Upper lobe of right lung (tissue), 1 donor: ENCODE data around the gene OIP5. TPM values are rescaled to one million over a fixed set of nuclear protein-coding genes. Genes with fewer than 3 reads are reported as not detected.

ENCODE experiments used
- ATAC-seq: fragments of 200-7000 bp; cut with Tn5 transposase; one replicate; pipeline ENCODE4 v1.9.1; 2020; ENCODE audit warnings: mild to moderate bottlenecking, moderate library complexity
- DNase-seq: peaks from one replicate; pipeline ENCODE4 v3.0.0-alpha.2; 2020
- H3K27ac ChIP-seq: fragments of 200-600 bp; one replicate; pipeline ENCODE4 v1.8.0; 2022
- H3K27me3 ChIP-seq: fragments of 200-600 bp; one replicate; pipeline ENCODE4 v1.8.0; 2022; ENCODE audit warnings: mild to moderate bottlenecking
- H3K36me3 ChIP-seq: fragments of 200-600 bp; one replicate; pipeline ENCODE4 v1.8.0; 2022
- H3K4me1 ChIP-seq: fragments of 200-600 bp; one replicate; pipeline ENCODE4 v1.8.0; 2022
- H3K4me3 ChIP-seq: fragments of 200-600 bp; one replicate; pipeline ENCODE4 v1.8.0; 2022; ENCODE audit warnings: mild to moderate bottlenecking
- H3K9me3 ChIP-seq: fragments of 200-600 bp; one replicate; pipeline ENCODE4 v1.8.0; 2022
- intact Hi-C: fragments of 100-400 bp; cut with DNase I; formaldehyde crosslinking; loops from one replicate; pipeline ENCODE4 v1.11.0; 2022
- total RNA-seq: library from RNA; stranded (reverse); fragmentation: NEBNext Ultra II Directional; extraction: Animal tissue kit (Norgen Biotek cat#: 25700); gene quantifications from one replicate; pipeline ENCODE4 v1.2.1, GENCODE V29; 2021
- TF ChIP-seq, protein P1 (sequence below): fragments of 200-600 bp; IDR thresholded peaks from one replicate; pipeline ENCODE4 v1.8.0; 2022; ENCODE audit warnings: antibody characterized with exemption
- donor health status: DM: no; HTN: yes; CAD: no; lungs with severe emphysema.

The OIP5 gene
- total RNA-seq, 1 donor from 2014 or later, result 0.55 TPM

GRCh38 chr15:41336549-41336948, 4.2 kb upstream of the OIP5 start:
- Histone ChIP-seq H3K27ac (no peak overlapping the region), H3K4me3 (no peak overlapping the region)
- TF ChIP-seq, protein P1, sequence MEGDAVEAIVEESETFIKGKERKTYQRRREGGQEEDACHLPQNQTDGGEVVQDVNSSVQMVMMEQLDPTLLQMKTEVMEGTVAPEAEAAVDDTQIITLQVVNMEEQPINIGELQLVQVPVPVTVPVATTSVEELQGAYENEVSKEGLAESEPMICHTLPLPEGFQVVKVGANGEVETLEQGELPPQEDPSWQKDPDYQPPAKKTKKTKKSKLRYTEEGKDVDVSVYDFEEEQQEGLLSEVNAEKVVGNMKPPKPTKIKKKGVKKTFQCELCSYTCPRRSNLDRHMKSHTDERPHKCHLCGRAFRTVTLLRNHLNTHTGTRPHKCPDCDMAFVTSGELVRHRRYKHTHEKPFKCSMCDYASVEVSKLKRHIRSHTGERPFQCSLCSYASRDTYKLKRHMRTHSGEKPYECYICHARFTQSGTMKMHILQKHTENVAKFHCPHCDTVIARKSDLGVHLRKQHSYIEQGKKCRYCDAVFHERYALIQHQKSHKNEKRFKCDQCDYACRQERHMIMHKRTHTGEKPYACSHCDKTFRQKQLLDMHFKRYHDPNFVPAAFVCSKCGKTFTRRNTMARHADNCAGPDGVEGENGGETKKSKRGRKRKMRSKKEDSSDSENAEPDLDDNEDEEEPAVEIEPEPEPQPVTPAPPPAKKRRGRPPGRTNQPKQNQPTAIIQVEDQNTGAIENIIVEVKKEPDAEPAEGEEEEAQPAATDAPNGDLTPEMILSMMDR, result no peak

GRCh38 chr15:41334293-41335120, 2.1 kb upstream of the OIP5 start:
- no peak for ATAC-seq
- Histone ChIP-seq H3K36me3 (no peaks in the 10 kb centered on the region), H3K27me3 (no peaks in the 10 kb centered on the region), H3K9me3 (no peaks in the 10 kb centered on the region), H3K4me3 (no peak overlapping the region), H3K4me1 (peaks cover 10% of the 10 kb centered on the region), H3K27ac (no peak overlapping the region)
- intact Hi-C loops, result no loop called here
- TF ChIP-seq, protein P1, result no peak
- no peak for DNase-seq

More at GRCh38 chr15:41336549-41336948, 4.2 kb upstream of the OIP5 start:
- Histone ChIP-seq H3K9me3 (no peaks in the 10 kb centered on the region), H3K4me1 (peaks cover 10% of the 10 kb centered on the region), H3K36me3 (no peaks in the 10 kb centered on the region), H3K27me3 (no peaks in the 10 kb centered on the region)
- intact Hi-C loops, result no loop called here
- DNase-seq (no peak), ATAC-seq (no peak)

- ATAC-seq (peak; percentile 5), DNase-seq (no peak)
- H3K27ac ChIP-seq, result peak overlapping the region; percentile 61
- H3K36me3 ChIP-seq, result no peaks in the 10 kb centered on the region
- no peaks in the 10 kb centered on the region for H3K9me3 ChIP-seq
- TF ChIP-seq, protein P1, result no peak
- H3K4me3 ChIP-seq, result peak overlapping the region; percentile 80
- intact Hi-C loops, result no loop called here
- H3K27me3 ChIP-seq, result no peaks in the 10 kb centered on the region
- peaks cover 10% of the 10 kb centered on the region for H3K4me1 ChIP-seq
Measured at GRCh38 chr15:41333026-41333562, 703 bp upstream of the OIP5 start.

DNA sequence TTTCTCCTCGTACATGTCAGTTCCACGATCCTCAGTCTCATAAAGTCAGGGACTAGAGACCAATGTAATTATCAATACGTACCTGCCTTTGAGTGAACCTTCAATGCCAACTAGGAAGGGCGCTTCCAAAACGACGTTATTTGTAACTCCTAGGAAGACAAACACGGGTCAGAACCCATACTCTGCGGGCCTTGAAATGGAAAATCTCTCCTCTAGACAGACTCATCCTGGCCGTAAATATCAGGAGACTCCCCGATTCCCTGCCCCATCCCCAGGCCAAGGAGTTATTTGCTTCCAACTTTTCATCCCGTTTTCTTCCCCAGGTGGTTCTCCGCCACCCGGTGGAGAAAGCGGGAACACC, 578 bp downstream of the OIP5 start:
- DNase-seq, result no peak
- Histone ChIP-seq H3K4me1 (peaks cover 10% of the 10 kb centered on the region), H3K9me3 (no peaks in the 10 kb centered on the region), H3K27ac (peak overlapping the region; percentile 52), H3K36me3 (no peaks in the 10 kb centered on the region), H3K27me3 (no peaks in the 10 kb centered on the region), H3K4me3 (peak overlapping the region; percentile 80)
- no peak for ATAC-seq
- intact Hi-C loops, result no loop called here
- TF ChIP-seq, protein P1, result peak; percentile 71

DNA sequence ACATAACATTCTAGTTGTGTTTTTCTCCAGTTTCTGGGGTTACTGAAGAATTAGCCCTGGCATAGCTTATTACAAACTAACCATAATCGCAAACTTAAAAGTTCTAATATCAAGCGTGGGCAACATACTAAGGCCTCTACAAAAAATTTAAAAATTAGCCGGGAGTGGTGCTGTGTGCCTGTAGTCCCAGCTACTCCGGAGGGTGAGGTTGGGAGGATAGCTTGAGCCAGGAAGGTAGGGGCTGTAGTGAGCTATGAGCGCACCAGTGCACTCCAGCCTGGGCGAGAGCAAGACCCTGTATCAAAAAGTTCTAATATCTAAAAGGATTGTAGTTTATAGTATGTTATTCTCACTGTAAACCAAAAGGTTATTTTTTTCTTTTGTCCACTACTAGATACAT, 1.1 kb downstream of the OIP5 start:
- no peaks in the 10 kb centered on the region for H3K9me3 ChIP-seq
- no peak overlapping the region for H3K4me3 ChIP-seq
- ATAC-seq, result no peak
- H3K27me3 ChIP-seq, result no peaks in the 10 kb centered on the region
- TF ChIP-seq, protein P1, result no peak
- intact Hi-C loops, result no loop called here
- H3K4me1 ChIP-seq, result peaks cover 10% of the 10 kb centered on the region
- DNase-seq, result no peak
- H3K36me3 ChIP-seq, result no peaks in the 10 kb centered on the region
- no peak overlapping the region for H3K27ac ChIP-seq
